Muscle of leg (tissue), 11 donors: ENCODE measurements around the gene SLC4A1. TPM values are rescaled to one million over a fixed set of nuclear protein-coding genes. Genes with fewer than 3 reads are reported as not detected.

Experiments
- DNase-seq: peaks from one replicate; pipeline ENCODE4 v3.0.0; 2013
- H3K27ac ChIP-seq: one replicate; pipeline ENCODE4 v1.5.1; 2013; ENCODE audit warnings: mild to moderate bottlenecking, low read length, control low read depth
- H3K27me3 ChIP-seq: one replicate; pipeline ENCODE4 v1.6.1; 2013; ENCODE audit warnings: low read length; ENCODE audit not compliant: control insufficient read depth, insufficient read depth
- H3K36me3 ChIP-seq: one replicate; pipeline ENCODE4 v1.6.1; 2013; ENCODE audit warnings: low read length; ENCODE audit not compliant: control insufficient read depth, insufficient read depth
- H3K4me1 ChIP-seq: one replicate; pipeline ENCODE4 v1.6.1; 2013; ENCODE audit warnings: low read length; ENCODE audit not compliant: control insufficient read depth, insufficient read depth
- H3K4me3 ChIP-seq: one replicate; pipeline ENCODE4 v1.5.1; 2013; ENCODE audit warnings: low read length, control low read depth
- H3K9me3 ChIP-seq: replicated peaks from 2 replicates; pipeline ENCODE4 v1.6.1; 2013; ENCODE audit warnings: low read depth, low read length; ENCODE audit not compliant: control insufficient read depth
- WGBS: methylation state at CpG from one replicate; pipeline ENCODE4 v1.1.5; 2013; ENCODE audit warnings: missing lambda C conversion rate; ENCODE audit not compliant: insufficient coverage; 5-methylcytosine and 5-hydroxymethylcytosine counted together
- polyA plus RNA-seq, 8 donors: library from polyadenylated mRNA; unstranded; fragments of 120-200 nt; gene quantifications; one replicate each; pipeline versions ENCODE4 v1.2.1 to v1.2.3, GENCODE V29; 2013; ENCODE audit warnings: inconsistent platforms in 1 of 8, low replicate concordance in 1 of 8; ENCODE audit not compliant: insufficient read length in 8 of 8, insufficient read depth in 1 of 8
- total RNA-seq: library from RNA; stranded (reverse); fragments of 120-200 nt; gene quantifications from one replicate; pipeline ENCODE4 v1.2.4, GENCODE V29; 2013

Gene SLC4A1
- total and polyA plus RNA-seq, 9 donors: 5.2 to 20.9 (median 11.6) TPM

- WGBS: 0% methylated on average over 10 of the region's 17 CpGs
- peak overlapping the region; percentile 43 for H3K4me3 ChIP-seq
Measured at GRCh38 chr17:44221862-44222111, 46.1 kb downstream of the SLC4A1 start.

GRCh38 chr17:44221084-44221861 lies 46.7 kb downstream of the SLC4A1 start:
- H3K9me3 ChIP-seq: no peaks in the 10 kb centered on the region
- no peaks in the 10 kb centered on the region for H3K27me3 ChIP-seq
- WGBS: 0% methylated on average over 34 of the region's 54 CpGs
- peaks cover 36% of the 10 kb centered on the region for H3K4me1 ChIP-seq
- peak; percentile 95 for DNase-seq
- peaks cover 18% of the 10 kb centered on the region for H3K36me3 ChIP-seq
- peak overlapping the region; percentile 43 for H3K4me3 ChIP-seq
- H3K27ac ChIP-seq: peak overlapping the region; percentile 83

More at GRCh38 chr17:44221862-44222111, 46.1 kb downstream of the SLC4A1 start:
- Histone ChIP-seq H3K4me1 (peaks cover 34% of the 10 kb centered on the region), H3K36me3 (peaks cover 13% of the 10 kb centered on the region), H3K27me3 (no peaks in the 10 kb centered on the region), H3K9me3 (no peaks in the 10 kb centered on the region), H3K27ac (peak overlapping the region; percentile 83)
- no peak for DNase-seq

- Histone ChIP-seq H3K27me3 (no peaks in the 10 kb centered on the region), H3K4me1 (peaks cover 36% of the 10 kb centered on the region), H3K9me3 (no peaks in the 10 kb centered on the region), H3K27ac (peak overlapping the region; percentile 83), H3K4me3 (peak overlapping the region; percentile 80), H3K36me3 (peaks cover 26% of the 10 kb centered on the region)
- peak; percentile 86 for DNase-seq
- under 1% methylated on average over 85 of the region's 108 CpGs for WGBS
Measured at GRCh38 chr17:44220213-44221083, 47.5 kb downstream of the SLC4A1 start.

- Histone ChIP-seq H3K36me3 (peaks cover 33% of the 10 kb centered on the region), H3K9me3 (no peaks in the 10 kb centered on the region), H3K27ac (peak within 1 kb of the TSS; percentile 83), H3K27me3 (no peaks in the 10 kb centered on the region), H3K4me3 (peak within 1 kb of the TSS; percentile 80), H3K4me1 (peaks cover 36% of the 10 kb centered on the region)
- DNase-seq: peak; percentile 91
- WGBS: under 1% methylated on average over 32 of the region's 76 CpGs
Measured at GRCh38 chr17:44219616-44220212, 48.2 kb downstream of the SLC4A1 start, which contains the start of gene UBTF. Gene UBTF (minus strand): TSS chr17:44219675. CDS start chr17:44218229, 1,446 bp downstream.

GRCh38 chr17:44219108-44219615 lies 48.8 kb downstream of the SLC4A1 start:
- Histone ChIP-seq H3K27me3 (no peaks in the 10 kb centered on the region), H3K9me3 (no peaks in the 10 kb centered on the region), H3K4me3 (peak overlapping the region; percentile 35), H3K27ac (peak overlapping the region; percentile 55), H3K36me3 (peaks cover 39% of the 10 kb centered on the region), H3K4me1 (peaks cover 36% of the 10 kb centered on the region)
- peak; percentile 91 for DNase-seq
- under 1% methylated on average over 70 of the region's 73 CpGs for WGBS

- H3K4me3 ChIP-seq: peak overlapping the region; percentile 48
- H3K9me3 ChIP-seq: no peaks in the 10 kb centered on the region
- peak overlapping the region; percentile 76 for H3K27ac ChIP-seq
- peaks cover 45% of the 10 kb centered on the region for H3K36me3 ChIP-seq
- peak; percentile 98 for DNase-seq
- WGBS: under 1% methylated on average over 49 of the region's 89 CpGs
- no peaks in the 10 kb centered on the region for H3K27me3 ChIP-seq
- peaks cover 31% of the 10 kb centered on the region for H3K4me1 ChIP-seq
Measured at GRCh38 chr17:44218344-44219107, 49.4 kb downstream of the SLC4A1 start.

GRCh38 chr17:44217738-44218343 lies 50.1 kb downstream of the SLC4A1 start:
- Histone ChIP-seq H3K27me3 (no peaks in the 10 kb centered on the region), H3K4me3 (peak overlapping the region; percentile 48), H3K36me3 (peaks cover 52% of the 10 kb centered on the region), H3K4me1 (peaks cover 32% of the 10 kb centered on the region), H3K9me3 (no peaks in the 10 kb centered on the region), H3K27ac (peak overlapping the region; percentile 76)
- DNase-seq: no peak
- WGBS: 9% methylated on average over 6 of the region's 10 CpGs

- H3K4me3 ChIP-seq: no peak overlapping the region
- WGBS: 81% methylated on average over 3 of the region's 5 CpGs
Measured at GRCh38 chr17:44216694-44217093, 51.2 kb downstream of the SLC4A1 start.

GRCh38 chr17:44216173-44216572 lies 51.8 kb downstream of the SLC4A1 start:
- no peak overlapping the region for H3K27ac ChIP-seq
- H3K27me3 ChIP-seq: no peaks in the 10 kb centered on the region
- no peak overlapping the region for H3K4me3 ChIP-seq
- DNase-seq: peak; percentile 7
- 75% methylated on average over 2 of the region's 5 CpGs for WGBS
- peaks cover 65% of the 10 kb centered on the region for H3K36me3 ChIP-seq
- H3K4me1 ChIP-seq: peaks cover 33% of the 10 kb centered on the region
- H3K9me3 ChIP-seq: no peaks in the 10 kb centered on the region

More at GRCh38 chr17:44216694-44217093, 51.2 kb downstream of the SLC4A1 start:
- H3K9me3 ChIP-seq: no peaks in the 10 kb centered on the region
- no peak overlapping the region for H3K27ac ChIP-seq
- H3K4me1 ChIP-seq: peaks cover 29% of the 10 kb centered on the region
- no peaks in the 10 kb centered on the region for H3K27me3 ChIP-seq
- DNase-seq: peak; percentile 3
- H3K36me3 ChIP-seq: peaks cover 60% of the 10 kb centered on the region
